IMR-90 (cell line): ENCODE measurements around the gene KCTD19. TPM values are rescaled to one million over a fixed set of nuclear protein-coding genes. Genes with fewer than 3 reads are reported as not detected.
A peak's percentile ranks its signal among the peaks of the same experiment; 100 is the strongest.

ENCODE experiments used
- ATAC-seq: fragments of 200-7000 bp; cut with Tn5 transposase; 2 replicates; pipeline ENCODE4 v1.9.1; 2020; ENCODE audit warnings: low read depth, mild to moderate bottlenecking, moderate library complexity
- BruUV-seq: library from RNA; stranded (reverse); fragments of 400-500 nt; replicated peaks from 2 replicates; lab custom pipeline; 2021; lab: Mats Ljungman, UMichigan
- CTCF ChIA-PET: fragments of 300-600 bp; formaldehyde crosslinking; extraction: SDS; loops from one replicate; lab custom pipeline; 2021; ENCODE audit warnings: antibody characterized with exemption; lab: Yijun Ruan, JAX
- POLR2A ChIA-PET: fragments of 300-600 bp; sonication (Branson Sonifier 250); formaldehyde crosslinking; loops from one replicate; lab custom pipeline; 2022; ENCODE audit warnings: antibody characterized with exemption; ENCODE audit not compliant: unreplicated experiment; lab: Charles Lee
- DNase-seq: peaks from one replicate; pipeline ENCODE4 v3.0.0; 2013
- H2AFZ ChIP-seq: replicated peaks from 2 replicates; pipeline ENCODE3; 2013; ENCODE audit warnings: low read length, mild to moderate bottlenecking; ENCODE audit not compliant: poor library complexity
- H2AK5ac ChIP-seq: 2 replicates; pipeline ENCODE4 v1.6.1; 2013; ENCODE audit warnings: low read depth, low read length, inconsistent platforms
- H2AK9ac ChIP-seq: replicated peaks from 2 replicates; pipeline ENCODE3; 2013; ENCODE audit warnings: mild to moderate bottlenecking, low read depth, low read length, moderate library complexity; ENCODE audit not compliant: poor library complexity
- H2BK120ac ChIP-seq: 2 replicates; pipeline ENCODE4 v1.6.1; 2013; ENCODE audit warnings: low read depth, low read length, inconsistent platforms
- H2BK15ac ChIP-seq: 3 replicates; pipeline ENCODE4 v1.6.1; 2013; ENCODE audit warnings: low read depth, low read length, inconsistent platforms
- H2BK20ac ChIP-seq: 2 replicates; pipeline ENCODE4 v1.6.1; 2013; ENCODE audit warnings: low read depth, mild to moderate bottlenecking, inconsistent platforms, low read length, moderate library complexity
- H2BK5ac ChIP-seq: 2 replicates; pipeline ENCODE4 v1.6.1; 2013; ENCODE audit warnings: mild to moderate bottlenecking, low read depth, low read length, inconsistent platforms; ENCODE audit not compliant: poor library complexity, severe bottlenecking
- H3K14ac ChIP-seq: replicated peaks from 2 replicates; pipeline ENCODE4 v1.6.1; 2013; ENCODE audit warnings: low read depth, low read length, inconsistent platforms
- H3K18ac ChIP-seq: 2 replicates; pipeline ENCODE4 v1.6.1; 2013; ENCODE audit warnings: low read depth, low read length, control low read depth
- H3K23ac ChIP-seq: 2 replicates; pipeline ENCODE4 v1.6.1; 2013; ENCODE audit warnings: low read depth, low read length, inconsistent platforms
- H3K27ac ChIP-seq: 2 replicates; pipeline ENCODE4 v1.5.1; 2013; ENCODE audit warnings: mild to moderate bottlenecking, control low read depth, low read length; ENCODE audit not compliant: insufficient read depth
- H3K27me3 ChIP-seq: 2 replicates; pipeline ENCODE4 v1.6.1; 2013; ENCODE audit warnings: low read length; ENCODE audit not compliant: control insufficient read depth, insufficient read depth
- H3K36me3 ChIP-seq: 2 replicates; pipeline ENCODE4 v1.6.1; 2013; ENCODE audit warnings: low read length, mixed read lengths; ENCODE audit not compliant: control insufficient read depth, insufficient read depth
- H3K4ac ChIP-seq: 2 replicates; pipeline ENCODE4 v1.6.1; 2013; ENCODE audit warnings: low read depth, low read length, inconsistent platforms
- H3K4me1 ChIP-seq: 2 replicates; pipeline ENCODE4 v1.6.1; 2013; ENCODE audit warnings: low read length, mixed read lengths; ENCODE audit not compliant: control insufficient read depth, insufficient read depth
- H3K4me2 ChIP-seq: 2 replicates; pipeline ENCODE4 v1.6.1; 2013; ENCODE audit warnings: low read depth, mild to moderate bottlenecking, control low read depth, low read length, moderate library complexity
- H3K4me3 ChIP-seq: 2 replicates; pipeline ENCODE4 v1.5.1; 2013; ENCODE audit warnings: low read depth, mild to moderate bottlenecking, control low read depth, low read length, moderate library complexity; ENCODE audit not compliant: insufficient read depth
- H3K56ac ChIP-seq: 2 replicates; pipeline ENCODE4 v1.6.1; 2013; ENCODE audit warnings: low read length, inconsistent platforms; ENCODE audit not compliant: insufficient read depth; ENCODE audit errors: extremely low read depth
- H3K79me1 ChIP-seq, 2 experiments: 2 replicates each; pipeline ENCODE4 v1.6.1; 2013; ENCODE audit warnings: low read length in 2 of 2, inconsistent platforms in 1 of 2, low read depth in 1 of 2
- H3K9ac ChIP-seq: 2 replicates; pipeline ENCODE4 v1.6.1; 2013; ENCODE audit warnings: low read depth, low read length, control low read depth
- H3K9me1 ChIP-seq: 2 replicates; pipeline ENCODE4 v1.6.1; 2013; ENCODE audit warnings: low read length, inconsistent platforms; ENCODE audit not compliant: insufficient read depth
- H3K9me3 ChIP-seq: 2 replicates; pipeline ENCODE4 v1.6.1; 2013; ENCODE audit warnings: low read length; ENCODE audit not compliant: control insufficient read depth, insufficient read depth
- H4K20me1 ChIP-seq: 2 replicates; pipeline ENCODE4 v1.6.1; 2013; ENCODE audit warnings: low read length, inconsistent platforms; ENCODE audit not compliant: insufficient read depth
- H4K5ac ChIP-seq: 2 replicates; pipeline ENCODE4 v1.6.1; 2013; ENCODE audit warnings: mild to moderate bottlenecking, low read depth, low read length, control low read depth
- H4K8ac ChIP-seq, 2 experiments: 2 replicates each; pipeline ENCODE4 v1.6.1; 2013; ENCODE audit warnings: low read depth in 2 of 2, low read length in 2 of 2, control low read depth in 1 of 2, inconsistent platforms in 1 of 2
- H4K91ac ChIP-seq: 2 replicates; pipeline ENCODE4 v1.6.1; 2013; ENCODE audit warnings: low read depth, low read length, inconsistent platforms; ENCODE audit not compliant: insufficient read depth
- BHLHE40 ChIP-seq: fragments of 150-350 bp; IDR thresholded peaks from 2 replicates; pipeline ENCODE4 v1.6.1; 2016; ENCODE audit warnings: mild to moderate bottlenecking, low read depth, low read length
- CEBPB ChIP-seq: IDR thresholded peaks from 2 replicates; pipeline ENCODE4 v1.6.1; 2012; ENCODE audit warnings: low read depth, low read length, improper control_type of control experiment
- CHD1 ChIP-seq: IDR thresholded peaks from 2 replicates; pipeline ENCODE4 v1.6.1; 2012; ENCODE audit warnings: low read depth, low read length, improper control_type of control experiment
- CTCF ChIP-seq: conservative IDR thresholded peaks from 2 replicates; pipeline ENCODE4 v1.5.1; 2012; ENCODE audit warnings: mild to moderate bottlenecking, low read depth, low read length, improper control_type of control experiment
- ELK1 ChIP-seq: fragments of 150-350 bp; IDR thresholded peaks from 2 replicates; pipeline ENCODE4 v1.6.1; 2016; ENCODE audit warnings: low read depth, mild to moderate bottlenecking, low read length, moderate library complexity, borderline replicate concordance
- MAFK ChIP-seq: IDR thresholded peaks from 2 replicates; pipeline ENCODE4 v1.6.1; 2012; ENCODE audit warnings: low read depth, low read length, improper control_type of control experiment
- MAZ ChIP-seq: IDR thresholded peaks from 2 replicates; pipeline ENCODE4 v1.6.1; 2012; ENCODE audit warnings: low read depth, mild to moderate bottlenecking, low read length, improper control_type of control experiment, moderate library complexity, borderline replicate concordance
- MXI1 ChIP-seq: IDR thresholded peaks from 2 replicates; pipeline ENCODE4 v1.6.1; 2012; ENCODE audit warnings: low read depth, mild to moderate bottlenecking, low read length, moderate library complexity, borderline replicate concordance
- NFE2L2 ChIP-seq: fragments of 150-350 bp; IDR thresholded peaks from 2 replicates; pipeline ENCODE4 v1.6.1; 2016; ENCODE audit warnings: low read depth, mild to moderate bottlenecking, low read length
- RAD21 ChIP-seq: IDR thresholded peaks from 2 replicates; pipeline ENCODE4 v1.6.1; 2012; ENCODE audit warnings: low read length, improper control_type of control experiment
- RCOR1 ChIP-seq: IDR thresholded peaks from 2 replicates; pipeline ENCODE4 v1.6.1; 2012; ENCODE audit warnings: mild to moderate bottlenecking, low read length, improper control_type of control experiment; ENCODE audit not compliant: insufficient replicate concordance
- RFX5 ChIP-seq: IDR thresholded peaks from 2 replicates; pipeline ENCODE4 v1.8.0; 2012; ENCODE audit warnings: low read depth, mild to moderate bottlenecking, low read length, moderate library complexity
- SMC3 ChIP-seq: fragments of 150-350 bp; IDR thresholded peaks from 2 replicates; pipeline ENCODE4 v1.6.1; 2016; ENCODE audit warnings: low read depth, mild to moderate bottlenecking, antibody characterized with exemption, low read length, moderate library complexity
- dilution Hi-C: fragments of 300-500 bp; cut with HindIII; formaldehyde crosslinking; loops from one replicate; pipeline ENCODE4 v1.14.3; 2018; ENCODE audit warnings: low sequenced_read_pairs; ENCODE audit not compliant: unreplicated experiment
- in situ Hi-C: fragments of 300-500 bp; cut with MboI; formaldehyde crosslinking; loops from 3 replicates; pipeline ENCODE4 v1.14.3; 2019; ENCODE audit warnings: low sequenced_read_pairs, inconsistent platforms, mixed read lengths
- intact Hi-C: fragments of 100-400 bp; cut with micrococcal nuclease; formaldehyde crosslinking; loops from 2 replicates; pipeline ENCODE4 v1.10.0; 2022
- polyA plus RNA-seq, 3 experiments: library from polyadenylated mRNA; depleted of rRNA; stranded (reverse); fragments of >200 nt; gene quantifications; 2 replicates each; pipeline ENCODE4 v1.2.3, GENCODE V29; 2012; ENCODE audit warnings: low replicate concordance in 1 of 3
- total RNA-seq: library from RNA; depleted of rRNA; stranded (reverse); fragments of >200 nt; gene quantifications from 2 replicates; pipeline ENCODE4 v1.2.3, GENCODE V29; 2012

Gene KCTD19
- total and polyA plus RNA-seq, 2 of the 4 experiments (the other 2 are of a cell fraction), result under 0.01 to 0.07 TPM

- Histone ChIP-seq H4K8ac (no peak overlapping the region), H3K4me1 (peaks cover 3% of the 10 kb centered on the region; the same call in 1 of the 2 replicates), H4K91ac (no peak overlapping the region), H3K56ac (no peak overlapping the region), H3K27me3 (peaks cover 17% of the 10 kb centered on the region), H4K20me1 (no peaks in the 10 kb centered on the region), H3K9me3 (no peaks in the 10 kb centered on the region), H3K14ac (no peak overlapping the region), H4K5ac (no peak overlapping the region), H2BK120ac (no peak overlapping the region), H3K4me2 (no peak overlapping the region), H3K4ac (no peak overlapping the region), H2BK5ac (no peak overlapping the region), H2AK5ac (no peak overlapping the region), H3K27ac (no peak overlapping the region), H3K79me1 (no peaks in the 10 kb centered on the region), H3K18ac (no peak overlapping the region), H2BK15ac (no peak overlapping the region), H2BK20ac (no peak overlapping the region), H3K23ac (no peak overlapping the region), H3K9me1 (no peaks in the 10 kb centered on the region), H3K4me3 (no peak overlapping the region), H2AK9ac (no peak overlapping the region), H3K36me3 (no peaks in the 10 kb centered on the region), H2AFZ (no peak overlapping the region), H3K9ac (no peak overlapping the region)
- in situ Hi-C loops, result no loop called here
- ChIA-PET CTCF (interaction anchor here (0.6 to 0.8 kb wide), 4 partner anchors 40 to 79 kb away, joined by 3 to 4 read pairs (median 3); no protein-coding TSS in a partner anchor), POLR2A (no interaction called here)
- dilution Hi-C loops, result no loop called here
- intact Hi-C loops, result loop anchor here (5.0 kb wide), 1 partner anchor 95 kb away; no protein-coding TSS in a partner anchor
- TF ChIP-seq BHLHE40 (no peak), MXI1 (no peak), RAD21 (peak; percentile 51), RCOR1 (no peak), MAZ (no peak), CTCF (peak; percentile 57), NFE2L2 (no peak), RFX5 (no peak), MAFK (no peak), CHD1 (no peak), CEBPB (no peak), SMC3 (peak; percentile 38; the same call in 1 of the 2 replicates), ELK1 (no peak)
- BruUV-seq, result no TSS peak
- ATAC-seq (peak; percentile 49; the same call in 1 of the 2 replicates), DNase-seq (peak; percentile 36)
Measured at GRCh38 chr16:67372664-67373063, 46.1 kb upstream of the KCTD19 start.
